Brain pericyte (primary cell): ENCODE results near the gene TNFRSF6B.

ENCODE experiments used
- DNase-seq: peaks from one replicate; pipeline ENCODE4 v3.0.0-alpha.2; 2012; ENCODE audit warnings: low read depth, low spot score

The TNFRSF6B gene

GRCh38 chr20:63697868-63698545 lies 1.6 kb downstream of the TNFRSF6B start:
- DNase-seq, result no peak

GRCh38 chr20:63698739-63699465 lies 2.5 kb downstream of the TNFRSF6B start:
- peak; percentile 71 for DNase-seq

DNA sequence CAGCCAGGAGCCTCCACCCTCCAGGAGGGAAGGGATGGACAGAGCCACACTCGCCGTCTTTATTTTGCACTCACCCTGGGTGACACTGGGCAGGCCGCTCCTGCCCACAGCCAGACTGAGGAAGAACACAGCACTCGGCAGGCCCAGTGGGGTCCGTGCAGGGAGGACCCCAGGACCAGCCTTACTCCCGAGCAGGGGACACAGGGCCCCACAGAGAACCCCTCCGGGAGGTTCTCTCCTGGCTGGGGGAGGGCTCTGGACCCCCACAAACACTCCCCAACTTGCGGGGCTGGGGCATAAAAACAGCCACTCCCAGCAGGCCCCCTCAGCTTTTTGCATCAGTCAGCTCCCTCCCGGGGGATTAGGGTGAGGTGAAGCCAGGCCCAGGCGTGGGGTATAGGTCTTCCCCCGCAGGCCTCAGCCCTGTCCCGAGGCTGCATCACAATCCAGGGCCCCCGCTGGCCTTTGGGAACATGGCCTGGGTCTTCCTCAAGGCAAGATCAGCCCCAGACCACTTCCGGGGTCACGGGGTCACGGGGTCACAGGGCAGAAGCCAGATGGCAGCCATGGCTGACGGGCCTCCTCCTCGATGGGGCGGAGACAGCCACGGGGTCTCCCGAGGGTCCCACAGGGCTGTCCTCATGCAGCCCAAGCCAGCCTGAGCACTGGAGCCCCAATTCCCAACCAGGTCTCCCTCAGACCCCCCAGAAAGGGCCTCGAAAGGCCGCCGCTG lies 3.2 kb downstream of the TNFRSF6B start:
- DNase-seq, result no peak

GRCh38 chr20:63700199-63701050 lies 4.0 kb downstream of the TNFRSF6B start:
- DNase-seq, result no peak

DNA sequence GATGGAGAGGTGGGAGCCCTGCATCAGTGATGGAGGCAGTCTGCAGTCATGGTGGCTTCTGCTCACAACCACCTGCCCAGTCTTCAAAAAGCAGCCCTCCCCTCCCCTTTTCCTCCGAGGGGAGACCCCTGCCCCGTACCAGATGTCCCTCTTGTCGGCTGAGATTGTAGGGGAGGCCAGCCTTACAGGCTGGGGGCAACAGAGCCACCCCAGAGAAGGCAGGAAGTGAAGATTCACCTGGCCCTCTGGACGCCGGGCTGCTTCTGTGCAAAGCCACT lies 4.5 kb downstream of the TNFRSF6B start:
- DNase-seq, result no peak

- no peak for DNase-seq
Observed at GRCh38 chr20:63701329-63702035, 5.0 kb downstream of the TNFRSF6B start.

DNA sequence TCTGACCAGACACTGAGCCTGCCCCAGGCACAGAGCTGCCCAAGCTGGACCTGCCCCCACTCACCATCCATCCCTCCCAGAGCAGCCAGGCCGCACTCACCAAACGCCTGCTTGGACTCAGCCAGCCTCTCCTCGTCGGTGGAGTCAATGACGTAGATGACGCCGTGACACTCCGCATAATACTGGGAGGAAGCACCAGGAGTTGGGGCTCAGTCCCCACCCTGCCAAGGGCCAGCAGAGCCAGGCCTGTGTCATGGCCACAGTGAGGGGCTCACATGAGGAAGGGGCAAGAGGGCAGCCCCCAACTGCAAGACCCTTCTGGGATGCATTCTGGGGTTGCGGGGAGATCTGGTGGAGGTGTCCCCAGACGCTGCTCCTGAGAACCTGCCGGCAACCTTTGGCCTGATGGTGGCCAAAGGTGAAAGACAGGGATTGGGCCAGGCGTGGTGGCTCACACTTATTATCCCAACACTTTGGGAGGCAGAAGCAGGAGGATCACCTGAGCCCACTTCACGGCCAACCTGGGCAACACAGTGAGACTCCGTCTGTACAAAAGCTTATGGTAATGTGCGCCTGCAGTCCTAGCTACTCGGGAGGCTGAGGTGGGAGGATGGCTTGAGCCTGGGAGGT lies 5.7 kb downstream of the TNFRSF6B start:
- no peak for DNase-seq

- DNase-seq, result no peak
Observed at GRCh38 chr20:63702751-63703470, 6.5 kb downstream of the TNFRSF6B start.

- no peak for DNase-seq
Observed at GRCh38 chr20:63703471-63703975, 7.1 kb downstream of the TNFRSF6B start.

- no peak for DNase-seq
Observed at GRCh38 chr20:63703976-63704748, 7.7 kb downstream of the TNFRSF6B start.

DNA sequence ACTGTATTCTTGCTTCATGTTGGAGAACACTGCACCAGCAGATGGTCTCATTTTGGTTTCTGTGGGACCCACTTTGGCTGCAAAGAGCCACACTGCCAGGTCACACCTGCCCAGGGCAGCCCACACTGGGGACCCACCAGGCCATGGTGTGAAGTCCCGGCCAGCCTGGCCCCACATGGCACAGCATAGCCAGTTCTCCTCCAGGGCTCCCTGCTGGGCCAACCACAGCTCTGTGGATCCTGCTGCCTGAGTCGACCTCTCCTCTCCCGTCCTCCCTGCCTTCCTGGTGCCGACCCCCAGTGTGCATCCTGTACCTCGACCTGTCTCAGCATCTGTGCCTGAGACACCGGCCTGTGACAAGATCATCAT lies 8.3 kb downstream of the TNFRSF6B start:
- no peak for DNase-seq

GRCh38 chr20:63705232-63706026 lies 9.0 kb downstream of the TNFRSF6B start:
- DNase-seq, result no peak

DNA sequence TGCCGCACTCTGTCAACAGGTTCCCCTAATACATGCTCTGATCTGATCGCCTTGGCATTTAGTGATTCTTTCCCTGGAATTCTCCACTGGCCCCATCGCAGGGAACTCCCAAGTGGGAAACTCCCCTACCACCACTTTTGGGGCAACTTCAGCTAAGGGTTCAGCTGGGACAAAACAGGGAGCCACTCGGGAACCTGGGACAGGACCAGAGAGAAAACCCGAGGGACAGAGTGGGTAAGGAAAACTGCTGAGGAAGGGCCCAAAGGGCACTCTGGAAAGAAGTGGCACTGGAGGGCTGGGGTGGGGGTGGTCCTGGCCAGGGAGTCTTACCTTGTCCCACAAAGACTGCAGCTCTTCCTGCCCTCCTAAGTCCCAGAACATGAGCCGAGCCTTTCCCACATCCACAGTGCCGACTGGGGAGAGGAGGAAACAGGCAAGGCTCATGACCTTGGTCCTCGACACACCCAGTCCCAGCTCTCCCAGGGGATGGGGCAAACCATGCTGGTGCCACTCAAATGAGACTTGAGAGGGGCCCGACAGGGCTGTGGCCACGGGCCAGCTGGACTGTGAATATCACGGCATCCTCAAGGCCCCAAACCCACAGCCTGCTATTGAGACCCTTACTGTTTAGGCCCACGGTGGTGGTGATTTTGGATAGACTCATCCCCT lies 9.7 kb downstream of the TNFRSF6B start:
- no peak for DNase-seq

GRCh38 chr20:63706852-63707557 lies 10.6 kb downstream of the TNFRSF6B start:
- DNase-seq, result no peak

DNA sequence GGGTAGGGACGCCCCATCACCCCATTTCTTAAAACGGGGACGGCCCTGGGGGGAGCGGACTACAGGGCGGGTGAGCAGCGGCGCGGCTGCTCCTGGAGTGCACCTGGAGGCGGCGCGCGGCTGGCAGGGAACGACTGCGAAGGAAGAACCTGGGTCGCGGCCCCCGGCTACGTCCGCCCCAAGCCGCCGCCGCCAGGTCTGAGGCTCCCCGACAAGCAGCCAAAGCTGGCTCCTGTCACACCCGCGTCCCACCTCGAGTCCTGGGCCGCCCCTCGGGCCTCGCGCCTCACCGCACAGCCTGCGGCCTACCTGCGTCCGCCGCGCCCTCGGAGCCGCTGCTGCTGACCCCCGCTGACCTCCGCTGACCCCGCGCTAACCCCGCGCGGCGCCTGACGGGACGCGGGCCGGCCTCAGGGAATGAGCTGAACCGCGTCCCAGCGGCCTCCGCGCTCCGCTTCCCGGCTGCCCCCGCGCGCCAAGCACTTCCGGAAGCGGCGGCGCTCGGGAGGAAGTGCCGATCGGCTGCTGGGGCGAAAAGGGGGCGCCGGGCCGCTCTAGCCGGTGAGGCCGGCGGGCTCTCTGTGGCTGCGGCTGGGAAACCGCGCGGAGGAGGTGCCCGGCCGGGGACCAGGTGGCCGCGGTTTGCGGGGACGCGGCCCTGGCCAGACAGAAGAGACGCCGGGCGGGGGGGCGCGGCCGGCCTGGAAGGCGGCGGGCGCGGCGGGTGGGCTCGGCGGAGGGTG lies 11.3 kb downstream of the TNFRSF6B start, which contains the start of the genes ARFRP1 and ZGPAT:
Gene ARFRP1, minus strand, starts transcription at position 419 of the 743 bp plus-strand sequence. CDS start 885 bp downstream, outside the sequence.
Gene ZGPAT, plus strand, starts transcription at position 482 of the 743 bp plus-strand sequence. CDS start 542 bp downstream, outside the sequence.
- DNase-seq, result no peak
